ENCODE data around the gene ARFGEF3. TPM values are rescaled to one million over a fixed set of nuclear protein-coding genes. Genes with fewer than 3 reads are reported as not detected.

Gene ARFGEF3
- polyA plus RNA-seq, 5 donors: 5.1 to 8.5 (median 6.0) TPM

DNA sequence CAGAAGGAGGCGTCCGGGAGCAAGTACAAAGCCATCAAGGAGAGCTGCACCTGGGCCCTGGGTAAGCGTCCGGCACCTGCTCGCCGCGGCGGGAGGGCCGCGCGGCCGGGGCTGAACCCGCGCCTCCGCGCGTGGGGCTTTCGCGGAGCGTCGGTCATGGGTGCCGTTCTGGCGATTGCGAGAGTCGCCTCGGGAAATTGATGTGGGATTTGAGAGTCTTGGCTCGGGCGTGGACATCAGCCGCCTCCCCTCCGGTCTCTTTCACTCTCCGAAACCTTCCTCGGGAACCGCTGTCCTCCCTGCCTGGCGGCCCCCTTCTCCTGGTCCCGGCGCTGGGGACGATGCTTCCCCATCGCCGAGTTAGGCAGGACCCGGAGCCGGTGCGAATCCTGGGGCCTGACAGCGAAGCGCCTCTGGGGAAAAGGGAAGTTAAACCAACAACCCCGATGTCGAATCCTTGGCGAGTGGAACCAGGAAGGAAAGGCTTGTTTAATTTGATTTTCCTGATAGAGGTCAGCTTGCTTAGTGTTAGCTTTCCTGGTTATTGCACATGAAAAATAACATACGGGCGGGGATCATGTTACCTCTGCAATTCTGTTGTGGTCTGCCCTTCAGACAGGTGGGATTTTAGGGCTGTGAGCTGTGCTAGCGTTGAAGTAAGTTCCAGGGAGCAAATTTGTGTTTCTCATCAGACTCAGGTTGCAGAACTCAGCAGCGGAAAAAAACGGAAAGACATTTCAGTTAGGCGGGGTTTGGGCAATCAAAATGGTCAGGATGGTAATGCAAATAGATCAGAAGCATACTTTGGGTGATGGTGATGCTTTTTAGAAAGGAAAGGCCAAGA is 594 bp downstream of the ARFGEF3 start:
- DNase-seq: peak; percentile 25 to 27

- no peak for DNase-seq
Measured at GRCh38 chr6:138162955-138163575, 1.3 kb downstream of the ARFGEF3 start.

- DNase-seq: no peak
Measured at GRCh38 chr6:138175596-138175995, 13.9 kb downstream of the ARFGEF3 start.

DNA sequence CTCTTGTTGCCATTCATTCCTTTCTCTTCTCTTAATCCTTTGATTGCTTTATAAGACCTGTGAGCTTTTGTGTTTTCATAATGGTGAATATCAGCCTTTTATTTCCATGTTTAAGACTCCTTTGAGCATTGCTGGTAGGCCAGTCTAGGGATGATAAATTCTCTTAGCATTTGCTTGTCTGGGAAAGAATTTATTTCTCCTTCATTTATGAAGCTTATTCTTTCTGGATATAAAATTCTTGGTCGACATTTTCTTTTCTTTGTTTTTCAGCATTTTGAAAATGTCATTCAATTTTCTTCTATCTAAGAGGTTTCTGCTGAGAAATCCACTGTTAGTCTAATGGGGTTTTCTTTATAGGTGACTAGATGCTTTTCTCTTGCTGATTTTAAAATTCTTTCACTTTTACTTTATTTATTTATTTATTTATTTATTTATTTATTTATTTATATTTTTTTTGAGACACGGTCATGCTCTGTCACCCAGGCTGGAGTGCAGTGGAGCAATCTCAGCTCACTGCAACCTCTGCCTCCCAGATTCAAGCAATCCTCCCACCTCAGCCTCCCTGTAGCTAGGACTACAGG is 15.0 kb downstream of the ARFGEF3 start:
- no peak for DNase-seq

DNA sequence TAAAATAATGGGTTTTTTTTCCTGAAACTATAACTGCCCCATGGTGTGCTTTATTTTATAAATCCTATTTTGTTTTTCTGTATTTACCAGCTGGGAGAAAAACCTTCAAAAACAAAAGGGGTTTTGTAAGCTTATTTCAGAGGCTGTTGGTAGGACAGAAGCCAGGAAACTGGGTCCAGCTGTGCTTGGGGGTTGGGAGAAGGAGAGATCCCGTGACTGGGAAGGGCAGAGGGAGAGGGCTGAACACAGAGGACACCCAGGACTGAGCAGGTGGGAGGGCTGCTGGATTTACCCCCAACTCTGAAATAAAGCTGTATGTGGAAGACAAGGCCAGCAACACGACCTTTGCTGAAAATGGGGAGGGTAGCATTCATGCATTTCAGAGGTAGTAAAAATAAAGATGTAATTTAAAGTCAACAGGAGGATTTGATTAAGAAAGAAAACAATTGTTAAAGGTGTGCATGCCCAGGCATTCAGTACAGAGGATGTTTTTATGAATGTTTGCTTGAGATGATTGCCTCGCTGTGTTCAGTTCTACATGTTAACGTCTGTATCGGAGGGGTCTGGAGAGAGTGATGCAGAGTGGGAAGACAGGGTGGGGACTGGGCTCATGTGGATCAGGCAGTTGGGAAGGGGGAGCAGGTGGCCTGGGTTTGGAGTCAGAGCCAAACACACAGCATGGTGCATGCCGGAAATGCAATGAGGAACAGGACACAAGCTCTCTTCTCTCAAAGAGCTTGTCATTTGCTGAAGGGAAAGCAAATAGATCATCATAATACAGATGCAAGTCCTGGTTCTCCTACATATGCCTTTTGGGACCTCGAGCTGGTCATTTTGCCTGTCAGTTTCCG is 21.4 kb downstream of the ARFGEF3 start:
- no peak for DNase-seq

DNA sequence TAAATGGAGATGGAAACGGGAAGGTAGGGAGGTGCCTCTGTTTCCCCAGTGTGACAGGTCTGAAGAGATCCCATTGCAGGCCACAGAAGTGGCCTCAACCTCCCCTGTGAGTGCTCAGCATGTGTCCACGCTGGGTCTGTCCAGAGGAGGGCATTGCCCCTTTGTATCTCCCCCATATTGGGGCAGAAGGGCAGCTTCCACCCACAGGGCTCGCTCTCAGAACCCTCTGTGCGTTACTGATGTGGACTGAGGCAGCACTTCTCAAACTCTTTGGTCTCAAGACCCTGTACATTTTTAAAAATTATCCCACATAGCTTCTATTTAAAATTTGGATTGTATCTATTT is 22.0 kb downstream of the ARFGEF3 start:
- no peak for DNase-seq

DNA sequence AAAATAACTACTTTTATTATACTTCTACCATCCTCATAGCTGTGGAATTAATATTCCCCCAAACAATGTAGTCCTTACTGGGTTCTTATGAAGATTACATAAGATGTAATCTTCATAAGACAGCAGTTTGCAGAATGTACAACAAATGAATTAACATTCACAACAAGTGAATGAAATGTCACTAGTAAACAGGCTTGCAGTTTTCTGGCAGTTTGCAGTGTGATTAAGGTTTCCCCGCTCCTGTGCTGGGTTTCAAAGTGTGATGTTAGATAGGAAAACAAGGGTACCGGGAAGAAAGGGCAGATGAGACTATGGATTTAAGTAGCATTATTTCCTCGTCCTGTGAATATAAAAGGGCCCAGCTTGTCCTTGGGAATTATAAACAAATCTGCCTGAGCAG is 22.5 kb downstream of the ARFGEF3 start:
- no peak for DNase-seq

DNA sequence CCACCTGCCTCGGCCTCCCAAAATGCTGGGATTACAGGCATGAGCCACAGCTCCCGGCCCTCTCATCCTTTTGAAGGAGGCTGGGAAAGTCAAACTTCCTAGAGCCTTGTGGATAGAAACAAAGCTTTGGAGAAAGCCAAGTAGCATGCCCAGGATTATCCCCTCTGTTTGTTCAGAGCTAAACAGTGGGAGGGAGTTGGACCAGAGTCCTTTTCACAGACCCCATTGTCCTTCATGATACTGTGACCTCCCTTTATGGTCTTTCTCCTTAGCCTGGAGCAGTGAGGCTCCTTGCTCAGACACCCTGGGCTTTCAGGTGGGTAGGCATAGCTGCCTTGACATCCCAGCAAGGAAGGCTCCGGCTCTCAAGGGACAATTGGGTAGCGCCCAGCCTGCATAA is 25.4 kb downstream of the ARFGEF3 start:
- no peak for DNase-seq

DNA sequence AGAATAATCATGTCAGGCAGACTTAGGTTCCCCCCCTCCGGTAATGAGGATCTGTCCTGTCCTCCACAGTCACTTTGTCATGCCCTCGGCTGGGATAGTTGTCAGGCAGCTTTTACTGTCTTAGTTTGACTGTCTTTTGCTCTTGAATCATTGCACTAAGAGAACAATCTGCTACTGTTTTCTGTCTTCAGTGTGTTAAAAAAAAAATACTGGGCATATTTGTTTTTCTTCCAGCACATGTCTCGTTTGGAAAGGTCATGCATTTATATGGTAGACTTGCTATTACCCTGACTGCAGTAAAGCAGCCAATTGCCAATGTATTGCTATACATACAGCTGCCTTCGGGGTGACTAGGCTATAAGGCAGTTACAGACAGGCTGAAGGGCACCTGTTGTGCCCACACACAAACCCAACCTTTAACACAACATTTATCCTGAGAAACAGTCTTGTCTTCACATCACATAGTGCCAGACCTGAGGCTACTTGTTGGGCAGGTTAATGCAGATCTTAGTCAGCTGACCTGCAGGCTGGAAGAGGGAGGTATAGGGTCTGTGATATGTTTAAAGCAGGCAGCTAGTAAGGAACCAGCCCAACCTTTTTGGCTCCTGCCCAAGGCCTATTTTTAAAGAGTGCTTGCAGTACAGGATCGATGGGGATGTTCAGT is 26.7 kb downstream of the ARFGEF3 start:
- no peak for DNase-seq

DNA sequence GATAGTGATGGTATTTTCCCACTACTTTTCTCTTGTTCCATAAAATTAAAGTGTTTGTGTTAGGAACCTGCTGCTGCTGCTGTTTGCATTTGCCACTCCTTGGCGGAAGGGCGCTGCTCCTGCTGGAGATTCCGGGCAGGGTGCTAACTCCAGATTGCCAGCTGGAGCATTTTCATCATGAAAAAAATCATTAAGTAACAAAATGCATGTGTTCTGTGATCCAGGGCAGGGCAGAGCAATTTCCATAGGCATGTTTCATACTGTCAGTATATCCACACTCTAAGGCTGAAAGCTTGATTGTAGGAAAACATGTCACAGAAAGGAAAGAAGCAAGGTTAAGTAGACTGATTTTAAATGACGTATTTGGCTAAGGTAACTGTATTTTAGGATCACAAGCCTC is 32.5 kb downstream of the ARFGEF3 start:
- peak; percentile 16 to 34 for DNase-seq

DNA sequence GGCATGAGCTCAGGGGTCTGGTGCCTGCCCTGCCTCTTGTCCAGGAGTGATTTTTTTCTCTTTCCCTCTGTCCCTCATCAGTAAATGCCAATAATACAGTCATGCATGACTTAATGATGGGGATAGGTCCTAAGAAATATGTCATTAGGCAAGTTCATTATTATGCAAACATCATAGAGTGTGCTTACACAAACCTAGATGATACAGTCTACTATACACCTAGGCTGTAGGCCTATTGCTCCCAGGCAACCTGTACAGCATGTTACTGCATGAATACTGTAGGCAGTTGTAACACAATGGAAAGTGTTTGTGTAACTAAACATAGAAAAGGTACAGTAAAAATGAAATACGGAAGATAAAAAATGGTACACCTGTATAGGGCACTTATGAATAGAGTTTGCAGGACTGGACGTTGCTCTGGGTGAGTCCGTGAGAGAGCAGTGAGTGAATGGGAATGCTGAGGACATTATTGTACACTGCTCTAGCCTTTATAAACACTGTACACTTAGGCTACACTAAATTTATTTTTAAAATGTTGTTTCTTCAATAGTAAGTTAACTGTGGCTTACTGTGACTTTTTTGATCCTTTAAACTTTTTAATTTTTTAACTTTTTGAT is 34.5 kb downstream of the ARFGEF3 start:
- no peak for DNase-seq

DNA sequence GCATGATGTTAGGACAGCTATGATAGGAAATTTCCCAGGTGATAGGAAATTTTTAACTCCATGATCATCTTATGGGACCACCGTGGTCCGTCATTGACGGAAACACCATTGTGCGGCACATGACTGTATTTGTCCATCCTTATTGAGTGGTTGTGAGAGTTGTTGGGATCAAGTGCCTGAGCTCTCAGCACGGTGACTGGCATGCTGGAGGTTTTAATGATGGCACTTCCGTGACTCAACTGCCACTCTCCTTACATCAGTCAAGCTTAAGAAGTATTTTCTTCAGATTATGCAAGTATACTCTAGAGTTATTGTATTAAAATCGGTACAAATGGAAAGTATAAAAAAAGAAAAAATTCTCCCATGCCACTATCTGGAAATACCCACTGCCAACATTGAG is 35.8 kb downstream of the ARFGEF3 start:
- DNase-seq: no peak

GRCh38 chr6:138198430-138199091 is 36.8 kb downstream of the ARFGEF3 start:
- no peak for DNase-seq

GRCh38 chr6:138201836-138202235 is 40.1 kb downstream of the ARFGEF3 start:
- no peak for DNase-seq

DNA sequence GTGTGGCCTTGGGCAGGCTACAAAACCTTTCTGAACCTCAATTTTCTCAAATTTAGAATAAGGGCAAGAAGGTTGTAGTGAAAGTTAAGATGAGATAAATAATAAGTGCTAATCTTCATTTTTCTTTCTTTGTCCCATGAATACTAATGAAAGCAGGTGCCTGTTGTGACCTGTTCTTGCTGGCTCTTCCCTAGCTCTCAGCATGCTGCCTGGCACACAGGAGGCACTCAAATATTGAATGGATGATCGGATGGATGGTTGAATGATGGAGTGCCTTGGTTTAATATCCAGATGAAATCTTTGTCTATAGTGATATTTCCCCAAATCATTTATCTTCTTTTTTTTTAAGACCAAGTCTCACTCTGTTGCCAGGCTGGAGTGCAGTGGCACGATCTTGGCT is 41.6 kb downstream of the ARFGEF3 start:
- no peak for DNase-seq

- DNase-seq: no peak
Measured at GRCh38 chr6:138204303-138204702, 42.6 kb downstream of the ARFGEF3 start.

GRCh38 chr6:138204792-138205384 is 43.1 kb downstream of the ARFGEF3 start:
- no peak for DNase-seq

GRCh38 chr6:138205437-138206094 is 43.8 kb downstream of the ARFGEF3 start:
- DNase-seq: no peak

DNA sequence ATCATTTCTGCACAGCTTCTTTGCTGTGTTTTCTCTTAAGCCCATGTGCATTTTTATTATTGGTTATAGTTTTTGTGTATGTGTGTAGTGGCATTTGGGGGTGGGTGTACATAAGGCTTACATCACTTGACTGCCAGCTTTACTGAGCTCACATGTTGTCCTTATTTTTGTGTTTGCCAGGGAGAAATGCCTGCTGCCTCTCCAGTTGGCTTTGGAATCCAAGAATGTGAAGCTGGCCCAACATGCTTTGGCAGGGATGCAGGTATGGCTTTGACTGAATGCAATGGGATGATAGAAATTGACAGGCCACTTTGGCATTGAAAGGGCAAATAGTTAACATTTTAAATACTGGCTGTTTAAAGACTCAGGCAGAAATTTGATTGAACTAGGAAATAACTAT is 45.1 kb downstream of the ARFGEF3 start:
- DNase-seq: no peak

Measured in right lung (tissue), 5 donors.